Activated T-cell treated with anti-CD3 and anti-CD28 coated beads for 4 hours (primary cell): ENCODE data around the gene PRB2.
"Not testable (repeated sequence)": the region's sequence is repeated elsewhere in the genome, so short reads cannot be mapped to it uniquely, and the experiment has no call there.

Experiments used
- DNase-seq: peaks from one replicate; pipeline ENCODE4 v3.0.0-alpha.2; 2020

The PRB2 gene

GRCh38 chr12:11395467-11395866 lies at the start of gene PRB2:
Gene PRB2, minus strand, starts transcription at chr12:11395567. Its CDS starts 38 bp downstream, at chr12:11395529.
- DNase-seq, result not testable (repeated sequence)

GRCh38 chr12:11437966-11438365 lies 42.6 kb upstream of the PRB2 start:
- no peak for DNase-seq

GRCh38 chr12:11433664-11434063 lies 38.3 kb upstream of the PRB2 start:
- no peak for DNase-seq

- no peak for DNase-seq
Observed at GRCh38 chr12:11431486-11431885, 36.1 kb upstream of the PRB2 start.

- DNase-seq, result no peak
Observed at GRCh38 chr12:11427341-11427740, 32.0 kb upstream of the PRB2 start.

GRCh38 chr12:11412731-11413130 lies 17.4 kb upstream of the PRB2 start:
- DNase-seq, result no peak

- DNase-seq, result no peak
Observed at GRCh38 chr12:11408096-11408495, 12.7 kb upstream of the PRB2 start.

GRCh38 chr12:11397366-11397765 lies 2.0 kb upstream of the PRB2 start:
- DNase-seq, result no peak

GRCh38 chr12:11391456-11391855 lies 3.9 kb downstream of the PRB2 start:
- DNase-seq, result not testable (repeated sequence)

- DNase-seq, result not testable (repeated sequence)
Observed at GRCh38 chr12:11377420-11377819, 17.9 kb downstream of the PRB2 start.

- no peak for DNase-seq
Observed at GRCh38 chr12:11361151-11361550, 34.2 kb downstream of the PRB2 start.

GRCh38 chr12:11360205-11360883 lies 35.0 kb downstream of the PRB2 start:
- not testable (repeated sequence) for DNase-seq

- DNase-seq, result not testable (repeated sequence)
Observed at GRCh38 chr12:11351736-11352135, 43.6 kb downstream of the PRB2 start.

- DNase-seq, result no peak
Observed at GRCh38 chr12:11348439-11348838, 46.9 kb downstream of the PRB2 start.

GRCh38 chr12:11347810-11348209 lies 47.6 kb downstream of the PRB2 start:
- DNase-seq, result no peak

- no peak for DNase-seq
Observed at GRCh38 chr12:11344500-11344899, 50.9 kb downstream of the PRB2 start.
